Measurements from ENCODE around the gene CALN1.

- no peak for TF ChIP-seq POLR2AphosphoS5 (IDR thresholded peaks at IDR 0.05)
- no peak for TF ChIP-seq CTCF (IDR thresholded peaks at IDR 0.05)
- TF ChIP-seq POLR2A (IDR thresholded peaks at IDR 0.05), result no peak
- no peak for TF ChIP-seq EP300 (IDR thresholded peaks at IDR 0.05)
Observed at GRCh38 chr7:72404743-72405142, 7.4 kb downstream of the CALN1 start.
